Measurements from ENCODE around the gene CHAT.
"Not testable (repeated sequence)": the region's sequence is repeated elsewhere in the genome, so short reads cannot be mapped to it uniquely, and the experiment has no call there.

Gene CHAT

GRCh38 chr10:49666054-49666615 lies 52.3 kb downstream of the CHAT start:
- no CpG with 5 or more reads among the region's 2 CpGs for WGBS (ENCODE audit: insufficient coverage, insufficient read length)
- no peak for DNase-seq (ENCODE audit: low read depth, low spot score)
- H3K4me1 ChIP-seq (ENCODE audit: control insufficient read depth, insufficient read depth, low read length), result no peaks in the 10 kb centered on the region
- H3K27me3 ChIP-seq (ENCODE audit: control insufficient read depth, insufficient read depth, low read length), result no peaks in the 10 kb centered on the region; the same call in 1 of the 2 replicates
- no peak overlapping the region for H3K27ac ChIP-seq (ENCODE audit: low read length)
- H3K4me3 ChIP-seq (ENCODE audit: low read length), result no peak overlapping the region
- no peaks in the 10 kb centered on the region for H3K9me3 ChIP-seq (ENCODE audit: control insufficient read depth, insufficient read depth, low read length)
- H3K36me3 ChIP-seq (ENCODE audit: control insufficient read depth, insufficient read depth, low read length), result no peaks in the 10 kb centered on the region

GRCh38 chr10:49666685-49667084 lies 52.8 kb downstream of the CHAT start:
- no CpG with 5 or more reads among the region's 5 CpGs for WGBS (ENCODE audit: insufficient coverage, insufficient read length)
- Histone ChIP-seq H3K9me3 (ENCODE audit: control insufficient read depth, insufficient read depth, low read length) (no peaks in the 10 kb centered on the region), H3K4me1 (ENCODE audit: control insufficient read depth, insufficient read depth, low read length) (no peaks in the 10 kb centered on the region), H3K27me3 (ENCODE audit: control insufficient read depth, insufficient read depth, low read length) (no peaks in the 10 kb centered on the region; the same call in 1 of the 2 replicates), H3K4me3 (ENCODE audit: low read length) (no peak overlapping the region), H3K36me3 (ENCODE audit: control insufficient read depth, insufficient read depth, low read length) (no peaks in the 10 kb centered on the region), H3K27ac (ENCODE audit: low read length) (no peak overlapping the region)
- no peak for DNase-seq (ENCODE audit: low read depth, low spot score)

DNA sequence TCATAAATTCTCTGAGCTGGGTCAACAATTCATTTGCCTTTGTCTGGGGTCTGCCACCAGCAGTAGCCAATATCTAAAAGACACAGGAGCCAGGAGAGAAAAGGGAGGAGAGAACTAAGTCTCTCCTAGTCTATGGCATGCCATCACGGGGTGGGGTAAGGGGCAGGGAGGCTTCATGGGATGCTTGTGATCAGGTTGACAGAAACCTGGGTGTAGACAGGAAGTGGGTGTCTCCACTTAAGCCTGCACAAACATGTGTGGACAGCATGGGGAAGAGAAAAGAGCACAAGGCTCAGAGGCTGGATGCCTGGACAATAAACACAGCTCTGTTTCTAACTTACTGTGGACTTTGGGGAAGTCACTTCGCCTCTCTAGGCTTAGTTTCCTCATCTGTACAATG lies 54.2 kb downstream of the CHAT start:
- no peaks in the 10 kb centered on the region for H3K9me3 ChIP-seq (ENCODE audit: control insufficient read depth, insufficient read depth, low read length)
- DNase-seq (ENCODE audit: low read depth, low spot score), result no peak
- no peak overlapping the region for H3K27ac ChIP-seq (ENCODE audit: low read length)
- H3K36me3 ChIP-seq (ENCODE audit: control insufficient read depth, insufficient read depth, low read length), result no peaks in the 10 kb centered on the region
- WGBS (ENCODE audit: insufficient coverage, insufficient read length), result no CpG with 5 or more reads among the region's 2 CpGs
- H3K4me3 ChIP-seq (ENCODE audit: low read length), result no peak overlapping the region
- H3K27me3 ChIP-seq (ENCODE audit: control insufficient read depth, insufficient read depth, low read length), result no peaks in the 10 kb centered on the region
- H3K4me1 ChIP-seq (ENCODE audit: control insufficient read depth, insufficient read depth, low read length), result no peaks in the 10 kb centered on the region

GRCh38 chr10:49668684-49669083 lies 54.8 kb downstream of the CHAT start:
- Histone ChIP-seq H3K4me3 (ENCODE audit: low read length) (no peak overlapping the region), H3K4me1 (ENCODE audit: control insufficient read depth, insufficient read depth, low read length) (no peaks in the 10 kb centered on the region), H3K27ac (ENCODE audit: low read length) (no peak overlapping the region), H3K27me3 (ENCODE audit: control insufficient read depth, insufficient read depth, low read length) (no peaks in the 10 kb centered on the region), H3K9me3 (ENCODE audit: control insufficient read depth, insufficient read depth, low read length) (no peaks in the 10 kb centered on the region), H3K36me3 (ENCODE audit: control insufficient read depth, insufficient read depth, low read length) (no peaks in the 10 kb centered on the region)
- DNase-seq (ENCODE audit: low read depth, low spot score), result no peak
- no CpG with 5 or more reads among the region's 6 CpGs for WGBS (ENCODE audit: insufficient coverage, insufficient read length)

DNA sequence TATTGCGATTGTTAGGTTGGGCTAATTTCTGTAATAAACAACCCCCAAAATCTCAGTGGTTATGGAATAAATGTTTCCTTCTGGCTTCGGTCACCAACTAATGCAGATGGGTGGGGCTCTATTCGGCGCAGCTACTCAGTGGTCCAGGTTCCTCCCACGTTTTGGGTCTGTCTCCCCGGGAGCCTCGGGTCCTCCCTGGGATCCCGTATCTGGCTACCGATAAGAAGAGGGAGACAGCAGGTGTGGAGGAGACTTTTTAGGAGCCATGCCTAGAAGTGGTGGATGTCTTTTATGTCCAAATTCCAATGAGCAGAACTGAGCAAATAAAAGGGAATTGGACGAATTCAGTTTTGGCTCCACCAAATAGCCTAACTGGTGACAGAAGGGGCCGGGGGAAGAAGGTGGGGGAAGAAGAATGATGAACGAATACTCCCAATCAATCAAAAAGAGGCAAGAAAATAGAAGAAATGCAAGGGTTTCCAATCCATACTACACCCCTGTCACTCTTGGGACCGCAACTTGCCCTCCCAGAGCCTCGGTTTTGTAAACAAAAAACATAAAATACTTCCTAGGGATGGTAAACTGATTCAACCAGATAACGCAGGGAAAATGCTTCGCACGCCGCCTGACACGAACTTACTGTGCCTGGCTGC lies 65.1 kb downstream of the CHAT start:
- no peak overlapping the region for H3K27ac ChIP-seq (ENCODE audit: low read length)
- no peaks in the 10 kb centered on the region for H3K36me3 ChIP-seq (ENCODE audit: control insufficient read depth, insufficient read depth, low read length)
- peaks cover 2% of the 10 kb centered on the region; the same call in 1 of the 2 replicates for H3K4me1 ChIP-seq (ENCODE audit: control insufficient read depth, insufficient read depth, low read length)
- DNase-seq (ENCODE audit: low read depth, low spot score), result no peak
- no peaks in the 10 kb centered on the region for H3K9me3 ChIP-seq (ENCODE audit: control insufficient read depth, insufficient read depth, low read length)
- no CpG with 5 or more reads among the region's 19 CpGs for WGBS (ENCODE audit: insufficient coverage, insufficient read length)
- H3K27me3 ChIP-seq (ENCODE audit: control insufficient read depth, insufficient read depth, low read length), result peaks cover 12% of the 10 kb centered on the region
- peak overlapping the region; percentile 4; the same call in 1 of the 2 replicates for H3K4me3 ChIP-seq (ENCODE audit: low read length)

GRCh38 chr10:49679480-49679893 lies 65.7 kb downstream of the CHAT start, which contains the start of gene C10orf53:
Gene C10orf53 (plus strand): TSS chr10:49679651. CDS start chr10:49679698, 47 bp downstream.
- peak; percentile 41 for DNase-seq (ENCODE audit: low read depth, low spot score)
- H3K9me3 ChIP-seq (ENCODE audit: control insufficient read depth, insufficient read depth, low read length), result no peaks in the 10 kb centered on the region
- WGBS (ENCODE audit: insufficient coverage, insufficient read length), result no CpG with 5 or more reads among the region's 36 CpGs
- H3K4me3 ChIP-seq (ENCODE audit: low read length), result peak within 1 kb of the TSS; percentile 28; the same call in 1 of the 2 replicates
- no peaks in the 10 kb centered on the region for H3K36me3 ChIP-seq (ENCODE audit: control insufficient read depth, insufficient read depth, low read length)
- H3K27ac ChIP-seq (ENCODE audit: low read length), result no peak within 1 kb of the TSS
- H3K27me3 ChIP-seq (ENCODE audit: control insufficient read depth, insufficient read depth, low read length), result peaks cover 12% of the 10 kb centered on the region
- H3K4me1 ChIP-seq (ENCODE audit: control insufficient read depth, insufficient read depth, low read length), result peaks cover 2% of the 10 kb centered on the region; the same call in 1 of the 2 replicates

- no CpG with 5 or more reads among the region's 5 CpGs for WGBS (ENCODE audit: insufficient coverage, insufficient read length)
- H3K4me3 ChIP-seq (ENCODE audit: low read length), result not testable (repeated sequence)
Measured at GRCh38 chr10:49682449-49682848, 68.6 kb downstream of the CHAT start.

DNA sequence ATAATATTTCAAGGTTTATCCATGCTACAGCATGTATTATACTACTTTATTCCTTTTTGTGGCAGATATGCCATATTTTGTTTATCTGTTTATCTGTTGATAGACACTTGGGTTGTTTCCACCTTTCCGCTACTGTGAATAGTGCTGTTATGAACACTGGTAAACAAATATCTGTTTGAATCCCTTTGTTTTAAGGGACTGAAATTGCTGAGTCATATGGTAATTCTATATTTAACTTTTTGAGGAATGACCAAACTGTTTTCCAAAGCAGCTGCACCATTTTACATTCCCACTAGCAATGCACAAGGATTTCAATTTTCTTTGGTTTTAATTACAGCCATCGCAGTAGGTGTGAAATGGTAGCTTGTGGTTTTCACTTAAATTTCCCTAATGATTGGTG lies 69.0 kb downstream of the CHAT start:
- Histone ChIP-seq H3K27ac (ENCODE audit: low read length) (no peak overlapping the region), H3K4me1 (ENCODE audit: control insufficient read depth, insufficient read depth, low read length) (peaks cover 2% of the 10 kb centered on the region; the same call in 1 of the 2 replicates), H3K9me3 (ENCODE audit: control insufficient read depth, insufficient read depth, low read length) (no peaks in the 10 kb centered on the region), H3K4me3 (ENCODE audit: low read length) (no peak overlapping the region), H3K36me3 (ENCODE audit: control insufficient read depth, insufficient read depth, low read length) (no peaks in the 10 kb centered on the region), H3K27me3 (ENCODE audit: control insufficient read depth, insufficient read depth, low read length) (peaks cover 16% of the 10 kb centered on the region)
- WGBS (ENCODE audit: insufficient coverage, insufficient read length), result no CpG with 5 or more reads among the region's 2 CpGs
- DNase-seq (ENCODE audit: low read depth, low spot score), result no peak

More at GRCh38 chr10:49682449-49682848, 68.6 kb downstream of the CHAT start:
- H3K27me3 ChIP-seq (ENCODE audit: control insufficient read depth, insufficient read depth, low read length), result peaks cover 13% of the 10 kb centered on the region
- DNase-seq (ENCODE audit: low read depth, low spot score); H3K9me3 ChIP-seq (ENCODE audit: control insufficient read depth, insufficient read depth, low read length); H3K36me3 ChIP-seq (ENCODE audit: control insufficient read depth, insufficient read depth, low read length); H3K27ac ChIP-seq (ENCODE audit: low read length); H3K4me1 ChIP-seq (ENCODE audit: control insufficient read depth, insufficient read depth, low read length): not testable (repeated sequence)

- Histone ChIP-seq H3K36me3 (ENCODE audit: control insufficient read depth, insufficient read depth, low read length) (no peaks in the 10 kb centered on the region), H3K4me1 (ENCODE audit: control insufficient read depth, insufficient read depth, low read length) (peaks cover 6% of the 10 kb centered on the region), H3K27ac (ENCODE audit: low read length) (no peak overlapping the region), H3K4me3 (ENCODE audit: low read length) (no peak overlapping the region), H3K27me3 (ENCODE audit: control insufficient read depth, insufficient read depth, low read length) (peaks cover 35% of the 10 kb centered on the region), H3K9me3 (ENCODE audit: control insufficient read depth, insufficient read depth, low read length) (no peaks in the 10 kb centered on the region)
- DNase-seq (ENCODE audit: low read depth, low spot score), result no peak
- no CpG with 5 or more reads among the region's 4 CpGs for WGBS (ENCODE audit: insufficient coverage, insufficient read length)
Measured at GRCh38 chr10:49686651-49687050, 72.8 kb downstream of the CHAT start.

- H3K4me1 ChIP-seq (ENCODE audit: control insufficient read depth, insufficient read depth, low read length), result peaks cover 7% of the 10 kb centered on the region
- DNase-seq (ENCODE audit: low read depth, low spot score), result no peak
- H3K27ac ChIP-seq (ENCODE audit: low read length), result no peak overlapping the region
- H3K36me3 ChIP-seq (ENCODE audit: control insufficient read depth, insufficient read depth, low read length), result no peaks in the 10 kb centered on the region
- no peaks in the 10 kb centered on the region for H3K9me3 ChIP-seq (ENCODE audit: control insufficient read depth, insufficient read depth, low read length)
- H3K27me3 ChIP-seq (ENCODE audit: control insufficient read depth, insufficient read depth, low read length), result peaks cover 46% of the 10 kb centered on the region
- WGBS (ENCODE audit: insufficient coverage, insufficient read length), result no CpG with 5 or more reads among the region's 8 CpGs
- no peak overlapping the region for H3K4me3 ChIP-seq (ENCODE audit: low read length)
Measured at GRCh38 chr10:49688261-49688846, 74.5 kb downstream of the CHAT start.

Measured in iPS DF 6.9 (cell line).